Mammary epithelial cell (primary cell): ENCODE measurements around the gene USP37.

Experiments used
- CTCF ChIP-seq, 2 donors: IDR thresholded peaks in 1 of 2; conservative IDR thresholded peaks in 1 of 2; 2 replicates each; pipeline ENCODE4 v1.5.1; 2011 to 2012; ENCODE audit warnings: inconsistent platforms in 2 of 2, low read length in 2 of 2, mild to moderate bottlenecking in 2 of 2, control low read depth in 1 of 2, low read depth in 1 of 2; ENCODE audit not compliant: insufficient read depth in 1 of 2; ENCODE audit errors: extremely low read depth in 1 of 2
- EZH2 ChIP-seq: IDR thresholded peaks from 2 replicates; pipeline ENCODE4 v1.6.1; 2012; ENCODE audit warnings: low read length, inconsistent platforms, borderline replicate concordance

GRCh38 chr2:218419630-218420216 lies 148.4 kb downstream of the USP37 start:
- TF ChIP-seq CTCF (conservative IDR thresholded peaks at IDR 0.05 in 1 of 2, IDR thresholded peaks at IDR 0.05 in 1 of 2; ENCODE audit: extremely low read depth in 1 of 2, insufficient read depth in 1 of 2, low read depth in 1 of 2, low read length in 2 of 2) (no peak), EZH2 (no peak)
